Endothelial cell of coronary artery (primary cell): ENCODE measurements around the gene KCNH2. TPM values are rescaled to one million over a fixed set of nuclear protein-coding genes. Genes with fewer than 3 reads are reported as not detected.

Experiments
- total RNA-seq: library from RNA; depleted of rRNA; stranded (reverse); fragments of >200 nt; gene quantifications from 2 replicates; pipeline ENCODE4 v1.2.3, GENCODE V29; 2014

KCNH2 gene
- under 0.01 TPM in 1 of 2 replicates, not detected in the other for total RNA-seq

GRCh38 chr7:150978126-150978789, at the start of gene KCNH2:
Gene KCNH2, minus strand, starts transcription at chr7:150978321. Its CDS starts 408 bp downstream, at chr7:150977913.

GRCh38 chr7:151024435-151025056, 46.4 kb upstream of the KCNH2 start, which contains the start of gene ATG9B:
Gene ATG9B, minus strand, starts transcription at chr7:151024494. Its CDS starts 71 bp downstream, at chr7:151024423.

GRCh38 chr7:150990416-150991186, 12.5 kb upstream of the KCNH2 start, which contains the start of gene NOS3:
Gene NOS3, plus strand, starts transcription at chr7:150991017. Its CDS starts 2,787 bp downstream, at chr7:150993804.

Other genes with a start within 250 kb of the KCNH2 start
- 13.6 and 42.8 TPM in 2 replicates for gene GIMAP5, start 240.9 kb downstream of the KCNH2 start, total RNA-seq
- gene TMEM176B, start 178.0 kb downstream of the KCNH2 start, total RNA-seq, result 0.09 TPM in 1 of 2 replicates, not detected in the other
- gene TMEM176A, start 177.6 kb downstream of the KCNH2 start, total RNA-seq, result not detected in 2 replicates
- not detected in 2 replicates for gene AOC1, start 125.8 kb downstream of the KCNH2 start, total RNA-seq
- gene NOS3, start 12.7 kb upstream of the KCNH2 start, total RNA-seq, result 33.9 and 54.8 TPM in 2 replicates
- gene ATG9B, start 46.2 kb upstream of the KCNH2 start, total RNA-seq, result 0.09 and 0.19 TPM in 2 replicates
- gene ABCB8, start 50.1 kb upstream of the KCNH2 start, total RNA-seq, result 22.5 and 22.7 TPM in 2 replicates
- not detected in 2 replicates for gene ASIC3, start 70.2 kb upstream of the KCNH2 start, total RNA-seq
- gene CDK5, start 79.6 kb upstream of the KCNH2 start, total RNA-seq, result 24.8 and 33.5 TPM in 2 replicates
- gene SLC4A2, start 81.3 kb upstream of the KCNH2 start, total RNA-seq, result 72.9 and 76.8 TPM in 2 replicates
- 50.7 and 57.6 TPM in 2 replicates for gene FASTK, start 102.5 kb upstream of the KCNH2 start, total RNA-seq
- gene TMUB1, start 105.2 kb upstream of the KCNH2 start, total RNA-seq, result 12.1 and 16.7 TPM in 2 replicates
- gene AGAP3, start 108.2 kb upstream of the KCNH2 start, total RNA-seq, result 50.9 and 52.5 TPM in 2 replicates
- not detected in 2 replicates for gene GBX1, start 189.4 kb upstream of the KCNH2 start, total RNA-seq
- not detected in 2 replicates for gene ASB10, start 208.9 kb upstream of the KCNH2 start, total RNA-seq
- gene H2BK1, start 232.2 kb upstream of the KCNH2 start, total RNA-seq, result not detected in 2 replicates
- 59.9 and 72.9 TPM in 2 replicates for gene ABCF2, start 248.9 kb upstream of the KCNH2 start, total RNA-seq